ENCODE measurements around the gene NOP9. TPM values are rescaled to one million over a fixed set of nuclear protein-coding genes. Genes with fewer than 3 reads are reported as not detected.

NOP9 gene
- total and polyA plus RNA-seq, 2 experiments from 2014 or later = 3.7 to 13.2 TPM

- TF ChIP-seq EZH2phosphoT487 (IDR thresholded peaks at IDR 0.05; ENCODE audit: low read depth, severe bottlenecking, unreplicated experiment) (no peak), EZH2 (IDR thresholded peaks at IDR 0.05; ENCODE audit: borderline replicate concordance) (no peak), CTCF (IDR thresholded peaks at IDR 0.05; ENCODE audit: poor library complexity) (no peak)
- Histone ChIP-seq H3K27ac (no peak overlapping the region), H3K4me2 (no peak overlapping the region), H3K9me2 (replicated peaks; ENCODE audit: insufficient read depth) (no peaks in the 10 kb centered on the region), H3K36me3 (replicated peaks; ENCODE audit: insufficient read depth, low read depth) (no peaks in the 10 kb centered on the region), H3K4me1 (ENCODE audit: insufficient read depth) (no peaks in the 10 kb centered on the region), H2AFZ (no peak overlapping the region), H3K9me3 (ENCODE audit: low read depth) (no peaks in the 10 kb centered on the region), H3K4me3 (no peak overlapping the region), H3K79me2 (no peaks in the 10 kb centered on the region), H3K27me3 (no peaks in the 10 kb centered on the region), H4K20me1 (ENCODE audit: insufficient read depth, poor library complexity, severe bottlenecking) (no peaks in the 10 kb centered on the region)
- 96% methylated on average over 19 of the region's 19 CpGs for WGBS (ENCODE audit: low lambda C conversion rate, missing lambda C conversion rate)
- DNase-seq (ENCODE audit: low spot score) = no peak
Measured at GRCh38 chr14:24261969-24262327, 37.7 kb upstream of the NOP9 start.

DNA sequence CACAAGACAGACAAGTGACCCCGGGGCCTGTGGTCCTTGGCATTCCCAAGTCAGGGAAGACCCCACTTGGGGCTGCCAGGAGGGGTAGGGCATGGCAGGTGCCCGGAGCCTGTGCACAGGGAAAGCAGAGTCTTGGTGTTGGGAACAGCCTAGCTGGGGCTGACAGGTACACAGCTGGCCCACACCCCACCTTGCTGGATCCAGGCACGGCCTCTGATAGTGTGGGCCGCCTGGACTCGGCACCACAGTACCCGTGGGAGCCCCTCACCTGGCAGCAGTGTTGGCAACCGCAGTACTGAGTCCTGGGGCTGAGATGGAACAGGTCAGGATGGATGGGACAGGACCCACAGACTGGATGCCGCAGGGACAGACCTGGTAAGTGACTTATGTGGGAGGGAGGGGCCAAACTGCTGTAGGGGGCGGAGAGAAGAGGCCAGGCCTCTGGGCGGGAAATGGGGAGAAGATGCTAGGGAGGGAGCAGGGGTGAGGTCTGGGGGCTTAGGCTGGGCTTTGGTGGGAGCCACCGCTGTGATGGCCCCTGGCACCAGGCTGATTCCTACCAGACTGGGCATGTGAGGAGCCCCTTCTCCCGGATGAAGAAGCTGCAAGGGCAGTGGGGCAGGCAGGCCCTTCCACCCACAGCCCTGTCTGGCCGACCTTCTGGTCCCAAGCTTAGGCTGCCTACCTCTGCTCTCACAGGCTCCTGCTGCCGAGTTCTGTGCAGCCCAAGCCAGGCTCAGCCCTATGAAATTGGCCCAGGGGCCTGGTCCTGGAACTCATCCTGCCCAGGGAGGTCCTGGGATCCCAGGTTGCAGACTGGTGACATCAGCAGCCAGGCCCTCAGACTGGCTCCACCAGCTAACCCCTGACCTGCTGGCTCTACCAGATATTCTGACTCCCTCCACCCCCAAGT, 36.6 kb upstream of the NOP9 start, which contains the start of gene TGM1:
Gene TGM1, minus strand, starts transcription at position 357 of the 913 bp plus-strand sequence. CDS start 825 bp downstream, outside the sequence.
- H3K9me2 ChIP-seq (replicated peaks; ENCODE audit: insufficient read depth) = no peaks in the 10 kb centered on the region
- no peak for TF ChIP-seq CTCF (IDR thresholded peaks at IDR 0.05; ENCODE audit: poor library complexity)
- TF ChIP-seq EZH2phosphoT487 (IDR thresholded peaks at IDR 0.05; ENCODE audit: low read depth, severe bottlenecking, unreplicated experiment) = no peak
- no peak for TF ChIP-seq EZH2 (IDR thresholded peaks at IDR 0.05; ENCODE audit: borderline replicate concordance)
- DNase-seq (ENCODE audit: low spot score) = no peak
- no peaks in the 10 kb centered on the region for H3K9me3 ChIP-seq (ENCODE audit: low read depth)
- H3K27ac ChIP-seq = no peak within 1 kb of the TSS
- H4K20me1 ChIP-seq (ENCODE audit: insufficient read depth, poor library complexity, severe bottlenecking) = no peaks in the 10 kb centered on the region
- H3K4me2 ChIP-seq = no peak within 1 kb of the TSS
- H2AFZ ChIP-seq = no peak within 1 kb of the TSS
- no peaks in the 10 kb centered on the region for H3K4me1 ChIP-seq (ENCODE audit: insufficient read depth)
- no peaks in the 10 kb centered on the region for H3K27me3 ChIP-seq
- H3K4me3 ChIP-seq = no peak within 1 kb of the TSS
- no peaks in the 10 kb centered on the region for H3K79me2 ChIP-seq
- WGBS (ENCODE audit: low lambda C conversion rate, missing lambda C conversion rate) = 67% methylated on average over 11 of the region's 14 CpGs
- no peaks in the 10 kb centered on the region for H3K36me3 ChIP-seq (replicated peaks; ENCODE audit: insufficient read depth, low read depth)

GRCh38 chr14:24263848-24264247, 35.8 kb upstream of the NOP9 start:
- Histone ChIP-seq H3K4me3 (no peak overlapping the region), H3K27me3 (no peaks in the 10 kb centered on the region), H2AFZ (no peak overlapping the region), H3K79me2 (no peaks in the 10 kb centered on the region), H4K20me1 (ENCODE audit: insufficient read depth, poor library complexity, severe bottlenecking) (no peaks in the 10 kb centered on the region), H3K4me1 (ENCODE audit: insufficient read depth) (no peaks in the 10 kb centered on the region), H3K4me2 (no peak overlapping the region), H3K27ac (no peak overlapping the region), H3K9me3 (ENCODE audit: low read depth) (no peaks in the 10 kb centered on the region), H3K9me2 (replicated peaks; ENCODE audit: insufficient read depth) (no peaks in the 10 kb centered on the region), H3K36me3 (replicated peaks; ENCODE audit: insufficient read depth, low read depth) (no peaks in the 10 kb centered on the region)
- 77% methylated on average over 6 of the region's 6 CpGs for WGBS (ENCODE audit: low lambda C conversion rate, missing lambda C conversion rate)
- TF ChIP-seq EZH2 (IDR thresholded peaks at IDR 0.05; ENCODE audit: borderline replicate concordance) (no peak), EZH2phosphoT487 (IDR thresholded peaks at IDR 0.05; ENCODE audit: low read depth, severe bottlenecking, unreplicated experiment) (no peak), CTCF (IDR thresholded peaks at IDR 0.05; ENCODE audit: poor library complexity) (no peak)
- DNase-seq (ENCODE audit: low spot score) = no peak

All from hepatocyte (in vitro differentiated cells).